ENCODE measurements around the gene PNPLA6. TPM values are rescaled to one million over a fixed set of nuclear protein-coding genes. Genes with fewer than 3 reads are reported as not detected.

PNPLA6 gene
- total and polyA plus RNA-seq, 9 of the 15 experiments (the other 6 are each of a cell fraction or from before 2014, with no cell fraction given): 0.07 to 30.2 (median 8.3) TPM

- Histone ChIP-seq H3K9ac (ENCODE audit: insufficient read depth in 1 of 2, low read depth in 2 of 2, low read length in 2 of 2) (peak overlapping the region; percentile 56 to 96), H3K36me3 (ENCODE audit: control insufficient read depth, insufficient read depth, low read length) (peaks cover 11% of the 10 kb centered on the region; the same call in 1 of the 3 replicates), H3K9me3 (replicated peaks; ENCODE audit: control insufficient read depth, insufficient read depth, low read depth, low read length) (no peaks in the 10 kb centered on the region), H3K4me3 (peak overlapping the region; percentile 81), H3K4me1 (replicated peaks in 1 of 2; ENCODE audit: control insufficient read depth in 2 of 2, insufficient read depth in 2 of 2, low read length in 2 of 2) (peaks cover 10 to 39% of the 10 kb centered on the region in 2 experiments), H4K20me1 (replicated peaks; ENCODE audit: control insufficient read depth, insufficient read depth, low read length) (no peaks in the 10 kb centered on the region), H3K9me1 (ENCODE audit: control insufficient read depth, insufficient read depth, low read length) (no peaks in the 10 kb centered on the region), H3K27ac (ENCODE audit: extremely low read depth, low read depth, low read length) (peak overlapping the region; percentile 62; the same call in 2 of the 3 replicates), H3K79me2 (ENCODE audit: control insufficient read depth, insufficient read depth, low read length) (no peaks in the 10 kb centered on the region; the same call in 2 of the 3 replicates), H2AFZ (ENCODE audit: low read depth, low read length) (peak overlapping the region; percentile 100), H3K27me3 (ENCODE audit: control insufficient read depth in 2 of 2, insufficient read depth in 2 of 2, low read length in 2 of 2) (no peaks in the 10 kb centered on the region), H3K4me2 (ENCODE audit: insufficient read depth, low read length) (peak overlapping the region; percentile 98)
- DNase-seq (ENCODE audit: extremely low read depth in 1 of 4, low spot score in 3 of 4) (peak; percentile 81 to 93 (median 88)), FAIRE-seq (peak; percentile 69), ATAC-seq (peak; percentile 91)
- intact Hi-C loops (cut with micrococcal nuclease): no loop called here
- ChIA-PET POLR2A (interaction anchor here (0.6 to 1.8 kb wide), 3 partner anchors 11 to 127 kb away, joined by 3 to 9 read pairs (median 3); partner anchors contain the start of gene MCOLN1), CTCF (ENCODE audit: low intra/inter-chr PET ratio) (no interaction called here)
- 2% methylated on average over 20 of the region's 41 CpGs for WGBS (ENCODE audit: insufficient coverage, low coverage, missing lambda C conversion rate)
- in situ Hi-C loops (cut with MboI): no loop called here
- BruUV-seq (replicated peaks): no TSS peak
- peak; percentile 25; the same call in 1 of the 2 replicates for TF ChIP-seq MYC (IDR thresholded peaks at IDR 0.05; ENCODE audit: low read depth, low read length)
- TF ChIP-seq MYC (CRISPR knock-in tag; IDR thresholded peaks at IDR 0.05; ENCODE audit: borderline replicate concordance, low read depth): no peak
- peak; percentile 89 for TF ChIP-seq HCFC1 (IDR thresholded peaks at IDR 0.05; ENCODE audit: low read depth, low read length)
- TF ChIP-seq ZNF263 (CRISPR knock-in tag; IDR thresholded peaks at IDR 0.05; ENCODE audit: borderline replicate concordance): peak; percentile 89
- peak; percentile 80; the same call in 1 of the 2 replicates for TF ChIP-seq ZNF766 (CRISPR knock-in tag; conservative IDR thresholded peaks at IDR 0.05)
- no peak for TF ChIP-seq BCOR (IDR thresholded peaks at IDR 0.05)
- TF ChIP-seq SRSF3 (IDR thresholded peaks at IDR 0.05; ENCODE audit: insufficient read depth, low read length): no peak
- TF ChIP-seq E2F6 (IDR thresholded peaks at IDR 0.05; ENCODE audit: borderline replicate concordance in 1 of 2, extremely low read depth in 1 of 2, insufficient read depth in 1 of 2, insufficient read length in 1 of 2, low read depth in 1 of 2, low read length in 1 of 2, poor library complexity in 1 of 2, severe bottlenecking in 1 of 2): peak in 1 of 2 experiments; percentile 16
- TF ChIP-seq POLR2G (IDR thresholded peaks at IDR 0.05; ENCODE audit: low read depth, low read length): peak; percentile 45; the same call in 1 of the 2 replicates
- no peak for TF ChIP-seq NR2C2 (CRISPR knock-in tag; IDR thresholded peaks at IDR 0.05)
- peak; percentile 74 for TF ChIP-seq NR2C2 (tag; IDR thresholded peaks at IDR 0.05)
- no peak for TF ChIP-seq RB1 (IDR thresholded peaks at IDR 0.05; ENCODE audit: low read depth)
- TF ChIP-seq TOE1 (IDR thresholded peaks at IDR 0.05; ENCODE audit: borderline replicate concordance): peak; percentile 22; the same call in 1 of the 2 replicates
- TF ChIP-seq TOE1 (CRISPR knock-in tag; IDR thresholded peaks at IDR 0.05; ENCODE audit: borderline replicate concordance, low read depth): no peak
- TF ChIP-seq VEZF1 (CRISPR knock-in tag; IDR thresholded peaks at IDR 0.05): peak; percentile 91
- no peak for TF ChIP-seq LEF1 (IDR thresholded peaks at IDR 0.05)
- TF ChIP-seq ZNF668 (CRISPR knock-in tag; IDR thresholded peaks at IDR 0.05): no peak
- TF ChIP-seq TFAP4 (CRISPR knock-in tag; IDR thresholded peaks at IDR 0.05; ENCODE audit: borderline replicate concordance): 0 out of 2 replicates have a peak, but pooled peaks have one; percentile 31
- TF ChIP-seq ZNF197 (CRISPR knock-in tag; IDR thresholded peaks at IDR 0.05; ENCODE audit: low read depth): peak; percentile 74; the same call in 1 of the 2 replicates
Observed at GRCh38 chr19:7533925-7534480, 1.5 kb upstream of the PNPLA6 start.
